ENCODE results near the gene CD68.

DNA sequence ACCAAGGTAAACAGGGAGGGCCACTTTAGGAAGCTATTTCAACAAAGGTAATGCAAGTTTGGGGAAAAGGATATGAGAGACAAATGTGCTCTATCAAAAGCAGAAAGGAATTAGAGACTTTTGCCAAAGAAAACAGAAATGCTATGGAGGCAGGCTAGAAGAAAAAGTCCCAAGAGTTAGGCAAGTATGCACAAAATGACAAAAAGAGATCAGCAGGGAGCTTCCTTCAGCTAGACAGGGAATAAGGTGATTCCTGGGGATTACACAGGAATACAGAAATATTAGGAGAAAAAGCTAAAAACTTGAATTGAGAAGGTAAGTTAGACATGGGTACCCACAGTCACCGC, 32.8 kb downstream of the CD68 start:
- TF ChIP-seq, protein P1, sequence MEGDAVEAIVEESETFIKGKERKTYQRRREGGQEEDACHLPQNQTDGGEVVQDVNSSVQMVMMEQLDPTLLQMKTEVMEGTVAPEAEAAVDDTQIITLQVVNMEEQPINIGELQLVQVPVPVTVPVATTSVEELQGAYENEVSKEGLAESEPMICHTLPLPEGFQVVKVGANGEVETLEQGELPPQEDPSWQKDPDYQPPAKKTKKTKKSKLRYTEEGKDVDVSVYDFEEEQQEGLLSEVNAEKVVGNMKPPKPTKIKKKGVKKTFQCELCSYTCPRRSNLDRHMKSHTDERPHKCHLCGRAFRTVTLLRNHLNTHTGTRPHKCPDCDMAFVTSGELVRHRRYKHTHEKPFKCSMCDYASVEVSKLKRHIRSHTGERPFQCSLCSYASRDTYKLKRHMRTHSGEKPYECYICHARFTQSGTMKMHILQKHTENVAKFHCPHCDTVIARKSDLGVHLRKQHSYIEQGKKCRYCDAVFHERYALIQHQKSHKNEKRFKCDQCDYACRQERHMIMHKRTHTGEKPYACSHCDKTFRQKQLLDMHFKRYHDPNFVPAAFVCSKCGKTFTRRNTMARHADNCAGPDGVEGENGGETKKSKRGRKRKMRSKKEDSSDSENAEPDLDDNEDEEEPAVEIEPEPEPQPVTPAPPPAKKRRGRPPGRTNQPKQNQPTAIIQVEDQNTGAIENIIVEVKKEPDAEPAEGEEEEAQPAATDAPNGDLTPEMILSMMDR (IDR thresholded peaks at IDR 0.05; ENCODE audit: low read length), result no peak
- TF ChIP-seq EZH2 (optimal IDR thresholded peaks at IDR 0.05; ENCODE audit: low read depth, low read length), result no peak
